GM23338 (cell line): ENCODE measurements around the gene LAMTOR4.

Source experiments
- CREB1 ChIP-seq: fragments of 250-450 bp; sonication (Bioruptor Pico); IDR thresholded peaks from 2 replicates; pipeline ENCODE4 v1.5.0; 2020; ENCODE audit warnings: low read depth, mild to moderate bottlenecking, moderate library complexity
- EZH2 ChIP-seq: fragments of 200-600 bp; sonication (generic); IDR thresholded peaks from one replicate; pipeline ENCODE4 v1.8.0; 2017; ENCODE audit warnings: antibody characterized with exemption, mild to moderate bottlenecking, low read depth; ENCODE audit not compliant: unreplicated experiment
- EZH2phosphoT487 ChIP-seq: fragments of 200-600 bp; sonication (generic); IDR thresholded peaks from one replicate; pipeline ENCODE4 v1.8.1; 2018; ENCODE audit warnings: antibody characterized with exemption; ENCODE audit not compliant: unreplicated experiment
- JUNB ChIP-seq: IDR thresholded peaks from one replicate; pipeline ENCODE4 v1.6.1; 2016; ENCODE audit warnings: antibody characterized with exemption; ENCODE audit not compliant: unreplicated experiment
- NANOG ChIP-seq: IDR thresholded peaks from 2 replicates; pipeline ENCODE4 v1.6.1; 2016; ENCODE audit warnings: antibody characterized with exemption, borderline replicate concordance
- POLR2AphosphoS5 ChIP-seq: IDR thresholded peaks from 2 replicates; pipeline ENCODE4 v1.6.1; 2016; ENCODE audit warnings: antibody characterized with exemption, low read depth
- STAT1 ChIP-seq: IDR thresholded peaks from one replicate; pipeline ENCODE4 v1.6.1; 2016; ENCODE audit warnings: antibody characterized with exemption; ENCODE audit not compliant: unreplicated experiment
- ZNF114 ChIP-seq: fragments of 250-450 bp; sonication (Bioruptor Pico); IDR thresholded peaks from 2 replicates; pipeline ENCODE4 v1.5.0; 2020; ENCODE audit warnings: mild to moderate bottlenecking, moderate library complexity
- ZNF331 ChIP-seq: fragments of 250-450 bp; sonication (Bioruptor Pico); IDR thresholded peaks from 2 replicates; pipeline ENCODE4 v1.5.0; 2020; ENCODE audit warnings: low read depth, mild to moderate bottlenecking, moderate library complexity
- TF ChIP-seq, protein P1 (sequence below): IDR thresholded peaks from one replicate; pipeline ENCODE4 v1.6.1; 2018; ENCODE audit warnings: antibody characterized with exemption; ENCODE audit not compliant: unreplicated experiment
- TF ChIP-seq, protein P2 (sequence below), 2 experiments: fragments of 200-600 bp in 1 of 2; sonication (generic) in 1 of 2; conservative IDR thresholded peaks; 2 replicates each; pipeline versions ENCODE4 v1.5.1 to v1.6.1; 2016 to 2017; ENCODE audit warnings: antibody characterized with exemption in 2 of 2, low read depth in 2 of 2, mild to moderate bottlenecking in 2 of 2, moderate library complexity in 1 of 2
- TF ChIP-seq, protein P3 (sequence below): IDR thresholded peaks from 2 replicates; pipeline ENCODE4 v1.6.1; 2016; ENCODE audit warnings: antibody characterized with exemption

DNA sequence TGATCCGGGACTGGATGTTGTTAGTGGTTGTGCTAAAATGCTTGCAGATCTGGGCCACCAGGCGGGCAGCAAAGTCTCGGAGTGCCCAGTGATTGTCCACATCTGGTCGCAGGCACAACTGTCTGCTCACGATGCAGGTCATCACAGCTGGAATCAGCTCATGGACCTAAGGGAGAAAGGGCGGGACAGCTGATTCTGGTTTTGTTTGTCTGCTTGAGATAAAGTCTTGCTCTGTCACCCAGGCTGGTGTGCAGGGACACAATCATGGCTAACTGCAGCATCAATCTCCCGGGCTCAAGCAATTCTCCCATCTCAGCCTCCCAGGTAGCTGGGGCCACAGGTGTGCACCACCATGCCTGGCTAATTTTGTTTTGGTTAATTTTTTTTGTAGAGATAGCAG, 37.6 kb upstream of the LAMTOR4 start:
- TF ChIP-seq, protein P1, sequence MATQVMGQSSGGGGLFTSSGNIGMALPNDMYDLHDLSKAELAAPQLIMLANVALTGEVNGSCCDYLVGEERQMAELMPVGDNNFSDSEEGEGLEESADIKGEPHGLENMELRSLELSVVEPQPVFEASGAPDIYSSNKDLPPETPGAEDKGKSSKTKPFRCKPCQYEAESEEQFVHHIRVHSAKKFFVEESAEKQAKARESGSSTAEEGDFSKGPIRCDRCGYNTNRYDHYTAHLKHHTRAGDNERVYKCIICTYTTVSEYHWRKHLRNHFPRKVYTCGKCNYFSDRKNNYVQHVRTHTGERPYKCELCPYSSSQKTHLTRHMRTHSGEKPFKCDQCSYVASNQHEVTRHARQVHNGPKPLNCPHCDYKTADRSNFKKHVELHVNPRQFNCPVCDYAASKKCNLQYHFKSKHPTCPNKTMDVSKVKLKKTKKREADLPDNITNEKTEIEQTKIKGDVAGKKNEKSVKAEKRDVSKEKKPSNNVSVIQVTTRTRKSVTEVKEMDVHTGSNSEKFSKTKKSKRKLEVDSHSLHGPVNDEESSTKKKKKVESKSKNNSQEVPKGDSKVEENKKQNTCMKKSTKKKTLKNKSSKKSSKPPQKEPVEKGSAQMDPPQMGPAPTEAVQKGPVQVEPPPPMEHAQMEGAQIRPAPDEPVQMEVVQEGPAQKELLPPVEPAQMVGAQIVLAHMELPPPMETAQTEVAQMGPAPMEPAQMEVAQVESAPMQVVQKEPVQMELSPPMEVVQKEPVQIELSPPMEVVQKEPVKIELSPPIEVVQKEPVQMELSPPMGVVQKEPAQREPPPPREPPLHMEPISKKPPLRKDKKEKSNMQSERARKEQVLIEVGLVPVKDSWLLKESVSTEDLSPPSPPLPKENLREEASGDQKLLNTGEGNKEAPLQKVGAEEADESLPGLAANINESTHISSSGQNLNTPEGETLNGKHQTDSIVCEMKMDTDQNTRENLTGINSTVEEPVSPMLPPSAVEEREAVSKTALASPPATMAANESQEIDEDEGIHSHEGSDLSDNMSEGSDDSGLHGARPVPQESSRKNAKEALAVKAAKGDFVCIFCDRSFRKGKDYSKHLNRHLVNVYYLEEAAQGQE = no peak
- TF ChIP-seq, protein P2, sequence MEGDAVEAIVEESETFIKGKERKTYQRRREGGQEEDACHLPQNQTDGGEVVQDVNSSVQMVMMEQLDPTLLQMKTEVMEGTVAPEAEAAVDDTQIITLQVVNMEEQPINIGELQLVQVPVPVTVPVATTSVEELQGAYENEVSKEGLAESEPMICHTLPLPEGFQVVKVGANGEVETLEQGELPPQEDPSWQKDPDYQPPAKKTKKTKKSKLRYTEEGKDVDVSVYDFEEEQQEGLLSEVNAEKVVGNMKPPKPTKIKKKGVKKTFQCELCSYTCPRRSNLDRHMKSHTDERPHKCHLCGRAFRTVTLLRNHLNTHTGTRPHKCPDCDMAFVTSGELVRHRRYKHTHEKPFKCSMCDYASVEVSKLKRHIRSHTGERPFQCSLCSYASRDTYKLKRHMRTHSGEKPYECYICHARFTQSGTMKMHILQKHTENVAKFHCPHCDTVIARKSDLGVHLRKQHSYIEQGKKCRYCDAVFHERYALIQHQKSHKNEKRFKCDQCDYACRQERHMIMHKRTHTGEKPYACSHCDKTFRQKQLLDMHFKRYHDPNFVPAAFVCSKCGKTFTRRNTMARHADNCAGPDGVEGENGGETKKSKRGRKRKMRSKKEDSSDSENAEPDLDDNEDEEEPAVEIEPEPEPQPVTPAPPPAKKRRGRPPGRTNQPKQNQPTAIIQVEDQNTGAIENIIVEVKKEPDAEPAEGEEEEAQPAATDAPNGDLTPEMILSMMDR (conservative IDR thresholded peaks at IDR 0.05; ENCODE audit: low read depth in 2 of 2) = no peak
- TF ChIP-seq JUNB (no peak), EZH2 (no peak), EZH2phosphoT487 (no peak), NANOG (no peak), POLR2AphosphoS5 (no peak), STAT1 (no peak), ZNF331 (CRISPR knock-in tag) (no peak), CREB1 (CRISPR knock-in tag) (no peak), ZNF114 (no peak)
- TF ChIP-seq, protein P3, sequence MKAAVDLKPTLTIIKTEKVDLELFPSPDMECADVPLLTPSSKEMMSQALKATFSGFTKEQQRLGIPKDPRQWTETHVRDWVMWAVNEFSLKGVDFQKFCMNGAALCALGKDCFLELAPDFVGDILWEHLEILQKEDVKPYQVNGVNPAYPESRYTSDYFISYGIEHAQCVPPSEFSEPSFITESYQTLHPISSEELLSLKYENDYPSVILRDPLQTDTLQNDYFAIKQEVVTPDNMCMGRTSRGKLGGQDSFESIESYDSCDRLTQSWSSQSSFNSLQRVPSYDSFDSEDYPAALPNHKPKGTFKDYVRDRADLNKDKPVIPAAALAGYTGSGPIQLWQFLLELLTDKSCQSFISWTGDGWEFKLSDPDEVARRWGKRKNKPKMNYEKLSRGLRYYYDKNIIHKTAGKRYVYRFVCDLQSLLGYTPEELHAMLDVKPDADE = no peak
